AG04450 (cell line): Measurements from ENCODE around the gene P2RY6. TPM values are rescaled to one million over a fixed set of nuclear protein-coding genes. Genes with fewer than 3 reads are reported as not detected.
A peak's percentile ranks its signal among the peaks of the same experiment; 100 is the strongest.

ENCODE experiments used
- CTCF ChIA-PET: fragments of 300-600, 350-600 bp; formaldehyde crosslinking; extraction: SDS; loops from one replicate; lab custom pipeline; 2022; ENCODE audit warnings: antibody characterized with exemption, inconsistent platforms; lab: Charles Lee
- POLR2A ChIA-PET: fragments of 350-600 bp; formaldehyde crosslinking; extraction: SDS; loops from one replicate; lab custom pipeline; 2021; ENCODE audit warnings: antibody characterized with exemption, inconsistent platforms; lab: Yijun Ruan, JAX
- DNase-seq: peaks from one replicate; pipeline ENCODE4 v3.0.0-alpha.2; 2011; ENCODE audit warnings: low read depth, low spot score
- H3K27ac ChIP-seq: one replicate; pipeline ENCODE4 v1.5.1; 2012; ENCODE audit warnings: low read depth, low read length, control low read depth
- H3K27me3 ChIP-seq: one replicate; pipeline ENCODE4 v1.6.0; 2012; ENCODE audit warnings: low read length; ENCODE audit not compliant: control insufficient read depth, insufficient read depth
- H3K4me3 ChIP-seq: 2 replicates; pipeline ENCODE4 v1.5.1; 2011; ENCODE audit warnings: mild to moderate bottlenecking, low read depth, low read length, control low read depth
- H3K9me3 ChIP-seq: 2 replicates; pipeline ENCODE4 v1.5.1; 2012; ENCODE audit warnings: low read length; ENCODE audit not compliant: control insufficient read depth, insufficient read depth
- CTCF ChIP-seq: IDR thresholded peaks from 2 replicates; pipeline ENCODE4 v1.5.1; 2011; ENCODE audit warnings: low read depth, low read length, control low read depth, inconsistent platforms
- polyA plus RNA-seq: library from polyadenylated mRNA; depleted of rRNA; stranded (reverse); fragments of >200 nt; gene quantifications from 2 replicates; pipeline ENCODE4 v1.2.3, GENCODE V29; 2011

The P2RY6 gene
- polyA plus RNA-seq, 1 experiment, result not detected

GRCh38 chr11:73234471-73235181 lies 37.5 kb upstream of the P2RY6 start:
- CTCF ChIA-PET, result interaction anchor here (1.8 to 2.5 kb wide), 3 partner anchors 8 to 57 kb away, joined by 6 to 16 read pairs (median 12); no protein-coding TSS in a partner anchor
- no peak for DNase-seq
- no peak overlapping the region for H3K4me3 ChIP-seq
- no peak for TF ChIP-seq CTCF
- peaks cover 4% of the 10 kb centered on the region; the same call in 1 of the 2 replicates for H3K9me3 ChIP-seq
- POLR2A ChIA-PET, result interaction anchor here (1.2 kb wide), 1 partner anchor 8 kb away, joined by 5 read pairs; no protein-coding TSS in a partner anchor
- no peak overlapping the region for H3K27ac ChIP-seq
- no peaks in the 10 kb centered on the region for H3K27me3 ChIP-seq

- no peak for DNase-seq
- CTCF ChIA-PET, result interaction anchor here (2.5 kb wide), 1 partner anchor 49 kb away, joined by 12 read pairs; no protein-coding TSS in a partner anchor
- H3K27ac ChIP-seq, result no peak overlapping the region
- TF ChIP-seq CTCF, result no peak
- no peaks in the 10 kb centered on the region for H3K27me3 ChIP-seq
- POLR2A ChIA-PET, result no interaction called here
- H3K9me3 ChIP-seq, result peaks cover 4% of the 10 kb centered on the region; the same call in 1 of the 2 replicates
- H3K4me3 ChIP-seq, result no peak overlapping the region
Observed at GRCh38 chr11:73235236-73235786, 36.8 kb upstream of the P2RY6 start.

GRCh38 chr11:73236205-73236765 lies 35.9 kb upstream of the P2RY6 start:
- no peak for DNase-seq
- POLR2A ChIA-PET, result interaction anchor here (0.8 kb wide), 1 partner anchor 312 kb away, joined by 4 read pairs; no protein-coding TSS in a partner anchor
- CTCF ChIA-PET, result interaction anchor here (0.8 to 2.5 kb wide), 3 partner anchors 50 to 320 kb away, joined by 4 to 12 read pairs (median 8); no protein-coding TSS in a partner anchor

GRCh38 chr11:73236854-73237253 lies 35.3 kb upstream of the P2RY6 start:
- H3K27me3 ChIP-seq, result no peaks in the 10 kb centered on the region
- TF ChIP-seq CTCF, result peak; percentile 43
- DNase-seq, result no peak
- H3K4me3 ChIP-seq, result no peak overlapping the region
- peaks cover 4% of the 10 kb centered on the region; the same call in 1 of the 2 replicates for H3K9me3 ChIP-seq
- ChIA-PET CTCF (interaction anchor here (0.5 to 2.5 kb wide), 5 partner anchors 18 to 511 kb away, joined by 3 to 12 read pairs (median 3); no protein-coding TSS in a partner anchor), POLR2A (interaction anchor here (0.8 kb wide), 1 partner anchor 312 kb away, joined by 4 read pairs; no protein-coding TSS in a partner anchor)
- H3K27ac ChIP-seq, result no peak overlapping the region

More at GRCh38 chr11:73236205-73236765, 35.9 kb upstream of the P2RY6 start:
- H3K9me3 ChIP-seq, result peaks cover 4% of the 10 kb centered on the region; the same call in 1 of the 2 replicates
- H3K27ac ChIP-seq, result no peak overlapping the region
- H3K4me3 ChIP-seq, result no peak overlapping the region
- H3K27me3 ChIP-seq, result no peaks in the 10 kb centered on the region
- no peak for TF ChIP-seq CTCF
